ENCODE data around the gene KCNT2.

- no peak for TF ChIP-seq REST (IDR thresholded peaks at IDR 0.05; ENCODE audit: low read depth)
- TF ChIP-seq EP300 (IDR thresholded peaks at IDR 0.05; ENCODE audit: borderline replicate concordance), result no peak
- no peak for TF ChIP-seq RAD21 (IDR thresholded peaks at IDR 0.05; ENCODE audit: low read depth)
- TF ChIP-seq MAX (IDR thresholded peaks at IDR 0.05), result no peak
- no peak for TF ChIP-seq NFIC (IDR thresholded peaks at IDR 0.05)
- TF ChIP-seq EGR1 (IDR thresholded peaks at IDR 0.05), result no peak
- TF ChIP-seq USF1 (IDR thresholded peaks at IDR 0.05), result no peak
- TF ChIP-seq CEBPB (IDR thresholded peaks at IDR 0.05), result no peak
- TF ChIP-seq TEAD4 (IDR thresholded peaks at IDR 0.05), result no peak
- TF ChIP-seq FOXM1 (IDR thresholded peaks at IDR 0.05; ENCODE audit: borderline replicate concordance, low read depth), result no peak
These were observed 223.1 kb downstream of the KCNT2 start for GRCh38 chr1:196385109-196385508.
